ENCODE data around the gene ZNF81.

ZNF81 gene

DNA sequence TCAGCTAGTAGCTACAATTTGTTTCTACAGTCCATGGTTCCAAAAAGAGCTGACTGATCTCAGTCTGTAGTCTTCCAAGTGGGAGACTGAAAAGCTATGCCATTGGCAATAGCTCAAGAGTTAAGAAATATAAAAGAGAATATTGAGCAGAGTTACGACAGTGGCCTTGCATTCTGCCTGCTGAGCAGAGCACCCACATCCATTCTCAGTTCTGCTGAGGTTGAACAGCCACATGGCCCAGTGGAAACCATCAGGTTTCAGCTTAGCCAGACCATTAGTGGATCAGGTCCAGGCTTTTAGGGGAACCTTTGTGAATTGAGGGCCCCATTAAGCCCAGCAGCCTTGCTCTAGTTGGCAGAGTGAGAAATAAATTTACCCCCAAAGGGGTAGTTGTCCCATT is 28.1 kb downstream of the ZNF81 start:
- H3K4me3 ChIP-seq (ENCODE audit: low read length) = no peak overlapping the region
- DNase-seq (ENCODE audit: low read depth) = no peak
- no peak for TF ChIP-seq CTCF (IDR thresholded peaks at IDR 0.05; ENCODE audit: insufficient read depth, low read depth, low read length, missing control alignments)

- DNase-seq (ENCODE audit: low read depth) = no peak
- no peak overlapping the region for H3K4me3 ChIP-seq (ENCODE audit: low read length)
- no peak for TF ChIP-seq CTCF (IDR thresholded peaks at IDR 0.05; ENCODE audit: insufficient read depth, low read depth, low read length, missing control alignments)
These were observed 36.4 kb downstream of the ZNF81 start for GRCh38 chrX:47873123-47873522.

DNA sequence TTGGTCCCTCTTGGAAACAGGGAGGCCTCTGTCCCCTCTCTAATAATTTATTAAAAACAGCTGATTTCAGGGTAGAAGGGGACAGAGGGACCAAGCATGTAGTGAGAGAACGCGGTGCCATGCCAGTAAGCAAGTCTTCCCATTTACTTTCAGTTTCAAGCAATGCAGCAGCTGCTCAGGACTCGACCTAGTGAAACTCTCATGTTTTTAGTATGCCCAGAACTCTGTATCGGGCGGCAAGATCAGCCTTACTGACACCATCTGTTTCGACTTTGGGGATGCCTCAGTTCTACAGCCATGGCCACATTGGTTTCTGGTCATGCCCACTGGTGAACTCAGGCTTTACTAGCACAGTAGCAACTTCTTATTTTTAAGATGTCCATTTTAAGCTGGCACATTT is 40.6 kb downstream of the ZNF81 start:
- TF ChIP-seq CTCF (IDR thresholded peaks at IDR 0.05; ENCODE audit: insufficient read depth, low read depth, low read length, missing control alignments) = no peak
- no peak for DNase-seq (ENCODE audit: low read depth)
- H3K4me3 ChIP-seq (ENCODE audit: low read length) = no peak overlapping the region

- TF ChIP-seq CTCF (IDR thresholded peaks at IDR 0.05; ENCODE audit: insufficient read depth, low read depth, low read length, missing control alignments) = no peak
- no peak overlapping the region for H3K4me3 ChIP-seq (ENCODE audit: low read length)
- no peak for DNase-seq (ENCODE audit: low read depth)
These were observed 41.5 kb downstream of the ZNF81 start for GRCh38 chrX:47878198-47878597.

GRCh38 chrX:47879463-47879862 is 42.8 kb downstream of the ZNF81 start:
- TF ChIP-seq CTCF (IDR thresholded peaks at IDR 0.05; ENCODE audit: insufficient read depth, low read depth, low read length, missing control alignments) = no peak
- no peak for DNase-seq (ENCODE audit: low read depth)
- H3K4me3 ChIP-seq (ENCODE audit: low read length) = no peak overlapping the region

- TF ChIP-seq CTCF (IDR thresholded peaks at IDR 0.05; ENCODE audit: insufficient read depth, low read depth, low read length, missing control alignments) = no peak
- H3K4me3 ChIP-seq (ENCODE audit: low read length) = no peak overlapping the region
- no peak for DNase-seq (ENCODE audit: low read depth)
These were observed 44.2 kb downstream of the ZNF81 start for GRCh38 chrX:47880927-47881326.

GRCh38 chrX:47885501-47885900 is 48.8 kb downstream of the ZNF81 start:
- DNase-seq (ENCODE audit: low read depth) = no peak
- TF ChIP-seq CTCF (IDR thresholded peaks at IDR 0.05; ENCODE audit: insufficient read depth, low read depth, low read length, missing control alignments) = no peak

More at GRCh38 chrX:47885501-47885900, 48.8 kb downstream of the ZNF81 start:
- no peak overlapping the region for H3K4me3 ChIP-seq (ENCODE audit: low read length)
